Measurements from ENCODE around the gene PEX10. TPM values are rescaled to one million over a fixed set of nuclear protein-coding genes. Genes with fewer than 3 reads are reported as not detected.

PEX10 gene
- total and polyA plus RNA-seq, 2 of the 8 experiments (the other 6 are each of a cell fraction or from before 2014, with no cell fraction given), result 24.3 to 26.9 TPM

DNA sequence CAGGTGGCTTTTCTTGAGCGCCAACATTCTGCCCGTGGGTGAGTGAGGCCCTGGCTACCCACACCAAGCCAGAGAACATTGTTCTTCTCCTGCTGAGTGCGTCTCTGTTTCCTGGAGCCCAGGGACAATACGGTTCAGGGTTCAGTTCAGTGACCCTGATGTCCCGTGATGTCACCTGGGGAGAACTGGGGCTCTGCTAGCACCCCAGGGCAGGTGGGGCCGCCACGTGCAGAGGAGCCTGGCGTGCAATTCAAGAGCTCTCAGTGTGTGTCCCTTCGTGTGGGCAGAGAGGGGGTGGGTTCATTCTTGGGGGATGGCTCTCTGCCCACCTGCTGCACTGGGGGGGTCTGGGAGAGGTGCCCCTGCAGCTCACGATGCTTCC lies 18.2 kb upstream of the PEX10 start:
- no peak for FAIRE-seq
- no peak overlapping the region for H3K27ac ChIP-seq (ENCODE audit: low read depth, low read length)
- CTCF ChIA-PET (ENCODE audit: partially characterized antibody), result interaction anchor here (0.6 to 4.2 kb wide), 21 partner anchors 11 to 1184 kb away, joined by 3 to 48 read pairs (median 4); no protein-coding TSS in a partner anchor

More for the DNA sequence above, 18.2 kb upstream of the PEX10 start:
- H3K23ac ChIP-seq (ENCODE audit: insufficient read length), result no peak overlapping the region
- H3K18ac ChIP-seq (ENCODE audit: extremely low read depth, low read length), result no peak overlapping the region
- peaks cover 0 to 1% of the 10 kb centered on the region in 2 experiments for H4K20me1 ChIP-seq (replicated peaks in 1 of 2; ENCODE audit: control insufficient read depth in 1 of 2, insufficient read depth in 2 of 2, low read length in 2 of 2)
- peak overlapping the region; percentile 27 for H4K91ac ChIP-seq (replicated peaks; ENCODE audit: insufficient read length, low read length)
- TF ChIP-seq SP1 (IDR thresholded peaks at IDR 0.05; ENCODE audit: low read depth, low read length), result no peak
- no peak for TF ChIP-seq RXRA (IDR thresholded peaks at IDR 0.05; ENCODE audit: insufficient read depth, low read depth, low read length)
- no peak for TF ChIP-seq NRF1 (IDR thresholded peaks at IDR 0.05; ENCODE audit: low read depth, low read length)
- TF ChIP-seq, protein P1, sequence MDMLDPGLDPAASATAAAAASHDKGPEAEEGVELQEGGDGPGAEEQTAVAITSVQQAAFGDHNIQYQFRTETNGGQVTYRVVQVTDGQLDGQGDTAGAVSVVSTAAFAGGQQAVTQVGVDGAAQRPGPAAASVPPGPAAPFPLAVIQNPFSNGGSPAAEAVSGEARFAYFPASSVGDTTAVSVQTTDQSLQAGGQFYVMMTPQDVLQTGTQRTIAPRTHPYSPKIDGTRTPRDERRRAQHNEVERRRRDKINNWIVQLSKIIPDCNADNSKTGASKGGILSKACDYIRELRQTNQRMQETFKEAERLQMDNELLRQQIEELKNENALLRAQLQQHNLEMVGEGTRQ (IDR thresholded peaks at IDR 0.05; ENCODE audit: low read length), result no peak
- no peak for TF ChIP-seq POLR2AphosphoS5 (IDR thresholded peaks at IDR 0.05; ENCODE audit: low read depth, low read length)
- TF ChIP-seq EGR1 (IDR thresholded peaks at IDR 0.05; ENCODE audit: borderline replicate concordance, low read depth, low read length), result no peak
- TF ChIP-seq RFX5 (IDR thresholded peaks at IDR 0.05; ENCODE audit: borderline replicate concordance, low read depth, low read length), result no peak
- TF ChIP-seq, protein P2, sequence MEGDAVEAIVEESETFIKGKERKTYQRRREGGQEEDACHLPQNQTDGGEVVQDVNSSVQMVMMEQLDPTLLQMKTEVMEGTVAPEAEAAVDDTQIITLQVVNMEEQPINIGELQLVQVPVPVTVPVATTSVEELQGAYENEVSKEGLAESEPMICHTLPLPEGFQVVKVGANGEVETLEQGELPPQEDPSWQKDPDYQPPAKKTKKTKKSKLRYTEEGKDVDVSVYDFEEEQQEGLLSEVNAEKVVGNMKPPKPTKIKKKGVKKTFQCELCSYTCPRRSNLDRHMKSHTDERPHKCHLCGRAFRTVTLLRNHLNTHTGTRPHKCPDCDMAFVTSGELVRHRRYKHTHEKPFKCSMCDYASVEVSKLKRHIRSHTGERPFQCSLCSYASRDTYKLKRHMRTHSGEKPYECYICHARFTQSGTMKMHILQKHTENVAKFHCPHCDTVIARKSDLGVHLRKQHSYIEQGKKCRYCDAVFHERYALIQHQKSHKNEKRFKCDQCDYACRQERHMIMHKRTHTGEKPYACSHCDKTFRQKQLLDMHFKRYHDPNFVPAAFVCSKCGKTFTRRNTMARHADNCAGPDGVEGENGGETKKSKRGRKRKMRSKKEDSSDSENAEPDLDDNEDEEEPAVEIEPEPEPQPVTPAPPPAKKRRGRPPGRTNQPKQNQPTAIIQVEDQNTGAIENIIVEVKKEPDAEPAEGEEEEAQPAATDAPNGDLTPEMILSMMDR (IDR thresholded peaks at IDR 0.05; ENCODE audit: control extremely low read depth in 1 of 3, insufficient read depth in 1 of 3, low read depth in 1 of 3, low read length in 3 of 3), result no peak
- no peak for TF ChIP-seq TCF12 (IDR thresholded peaks at IDR 0.05; ENCODE audit: low read depth, low read length)
- TF ChIP-seq CBX8 (IDR thresholded peaks at IDR 0.05; ENCODE audit: borderline replicate concordance, low read depth, low read length), result no peak
- no peak for TF ChIP-seq HDAC2 (IDR thresholded peaks at IDR 0.05; ENCODE audit: borderline replicate concordance in 1 of 2, low read depth in 2 of 2, low read length in 2 of 2)
- H3K23me2 ChIP-seq (ENCODE audit: low read depth, low read length), result no peaks in the 10 kb centered on the region
- no peak overlapping the region for H3K56ac ChIP-seq (replicated peaks; ENCODE audit: insufficient read length, low read depth, low read length)
- H2BK15ac ChIP-seq (ENCODE audit: low read length), result no peak overlapping the region
- no peak overlapping the region for H2AK5ac ChIP-seq (ENCODE audit: low read depth, low read length)
- H3K9me3 ChIP-seq (ENCODE audit: insufficient read depth in 2 of 2, low read depth in 1 of 2, low read length in 1 of 2), result peaks cover 11 to 27% of the 10 kb centered on the region in 2 experiments; a peak in 3 of 4 replicates
- H3K79me1 ChIP-seq (ENCODE audit: low read depth, low read length), result no peaks in the 10 kb centered on the region
- H3K36me3 ChIP-seq (ENCODE audit: control insufficient read depth in 2 of 4, insufficient read depth in 4 of 4, low read length in 3 of 4), result no peaks in the 10 kb centered on the region
- no peak overlapping the region for H3K9ac ChIP-seq (replicated peaks in 1 of 4; ENCODE audit: extremely low read depth in 1 of 4, low read depth in 3 of 4, low read length in 3 of 4)
- H3K4ac ChIP-seq (replicated peaks; ENCODE audit: insufficient read length, low read depth, low read length), result no peak overlapping the region
- DNase-seq (ENCODE audit: low read depth in 1 of 2, low spot score in 2 of 2), result no peak
- H2BK120ac ChIP-seq (replicated peaks; ENCODE audit: low read depth, low read length), result no peak overlapping the region
- no peak overlapping the region for H4K5ac ChIP-seq (ENCODE audit: insufficient read length, low read depth, low read length)
- no peak overlapping the region for H2BK5ac ChIP-seq (ENCODE audit: low read depth, low read length)
- H3K79me2 ChIP-seq (ENCODE audit: control insufficient read depth in 1 of 2, insufficient read depth in 2 of 2, low read length in 2 of 2), result no peaks in the 10 kb centered on the region
- no peak overlapping the region for H3K4me2 ChIP-seq (ENCODE audit: insufficient read depth in 1 of 2, low read depth in 2 of 2, low read length in 2 of 2)
- H3K14ac ChIP-seq (ENCODE audit: insufficient read length), result no peak overlapping the region
- WGBS, 2 experiments (ENCODE audit: extremely low coverage in 1 of 2, insufficient coverage in 1 of 2, insufficient read length in 1 of 2, insufficient replicate concordance in 2 of 2, low coverage in 1 of 2, low lambda C conversion rate in 2 of 2, missing lambda C conversion rate in 1 of 2), result 95% methylated on average over 10 of the region's 10 CpGs; no CpG with 5 or more reads in 1 of the 2 experiments
- no peaks in the 10 kb centered on the region for H3K4me1 ChIP-seq (replicated peaks in 1 of 4; ENCODE audit: control insufficient read depth in 3 of 4, insufficient read depth in 4 of 4, low read length in 3 of 4)
- H4K8ac ChIP-seq (ENCODE audit: extremely low read depth, insufficient read depth, low read length), result no peak overlapping the region
- H3K4me3 ChIP-seq (ENCODE audit: extremely low read depth in 1 of 4, insufficient read depth in 2 of 4, low read depth in 3 of 4, low read length in 4 of 4), result no peak overlapping the region
- 0 out of 7 replicates have a peak, but pooled peaks cover 0 to 2% (median 0%) of the 10 kb centered on the region in 4 experiments for H3K27me3 ChIP-seq (replicated peaks in 1 of 4; ENCODE audit: control insufficient read depth in 3 of 4, extremely low read depth in 1 of 4, insufficient read depth in 3 of 4, low read length in 3 of 4)
- no peak overlapping the region for H2BK12ac ChIP-seq (ENCODE audit: low read depth, low read length)
- no peak overlapping the region for H2AFZ ChIP-seq (ENCODE audit: low read length)
- POLR2A ChIA-PET (ENCODE audit: partially characterized antibody), result no interaction called here
- no peak overlapping the region for H2BK20ac ChIP-seq (ENCODE audit: low read length)

All from H1 (cell line).